PC-9 (cell line): Measurements from ENCODE around the gene DIPK1B.

Experiments
- CTCF ChIP-seq: fragments of 200-600 bp; sonication (generic); conservative IDR thresholded peaks from 2 replicates; pipeline ENCODE4 v1.6.1; 2017; ENCODE audit warnings: mixed run types, antibody characterized with exemption, mild to moderate bottlenecking, moderate library complexity
- EZH2 ChIP-seq: fragments of 200-600 bp; sonication (generic); IDR thresholded peaks from 2 replicates; pipeline ENCODE4 v1.8.0; 2017; ENCODE audit warnings: antibody characterized with exemption, low read depth

DNA sequence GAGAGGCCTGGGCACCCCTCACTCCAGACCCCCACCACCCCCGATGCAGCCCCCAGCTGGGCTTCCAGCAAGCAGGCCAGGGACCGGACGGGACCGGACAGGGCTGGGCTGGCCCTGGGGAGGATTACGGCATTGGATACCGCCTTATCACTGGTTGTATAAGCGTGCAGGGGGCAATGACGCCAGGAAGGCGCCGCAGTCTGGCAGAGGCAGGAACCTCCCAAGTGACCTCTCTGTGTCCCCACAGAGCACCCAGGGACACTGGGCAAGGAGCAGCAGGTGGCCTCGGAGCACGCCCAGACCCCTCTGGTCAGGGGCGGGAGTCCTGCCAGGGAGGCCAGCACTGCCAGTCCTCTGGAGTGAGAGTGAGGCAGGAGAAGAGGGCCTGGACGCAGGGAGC lies 52.7 kb downstream of the DIPK1B start:
- TF ChIP-seq EZH2 (no peak), CTCF (no peak)
